H9 (cell line): Measurements from ENCODE around the gene DPP8. TPM values are rescaled to one million over a fixed set of nuclear protein-coding genes. Genes with fewer than 3 reads are reported as not detected.

Experiments used
- DNase-seq: peaks from one replicate; pipeline ENCODE4 v3.0.0-alpha.2; 2017
- H2AFZ ChIP-seq: one replicate; pipeline ENCODE4 v1.6.1; 2013; ENCODE audit warnings: mild to moderate bottlenecking, low read length, control low read depth, moderate library complexity
- H2AK5ac ChIP-seq: 2 replicates; pipeline ENCODE4 v1.6.1; 2013; ENCODE audit warnings: low read length, control low read depth, mixed read lengths; ENCODE audit not compliant: insufficient read length
- H2BK120ac ChIP-seq: one replicate; pipeline ENCODE4 v1.6.1; 2013; ENCODE audit warnings: low read depth, mild to moderate bottlenecking, low read length, control low read depth, inconsistent platforms; ENCODE audit not compliant: poor library complexity, severe bottlenecking
- H2BK12ac ChIP-seq: 2 replicates; pipeline ENCODE4 v1.6.1; 2013; ENCODE audit warnings: low read length, control low read depth, mixed read lengths, low read depth; ENCODE audit not compliant: insufficient read length
- H2BK15ac ChIP-seq: 2 replicates; pipeline ENCODE4 v1.6.1; 2013; ENCODE audit warnings: low read depth, low read length, control low read depth
- H2BK20ac ChIP-seq: one replicate; pipeline ENCODE4 v1.6.1; 2013; ENCODE audit warnings: low read depth, mild to moderate bottlenecking, low read length, control low read depth, inconsistent platforms; ENCODE audit not compliant: poor library complexity, severe bottlenecking
- H2BK5ac ChIP-seq: 2 replicates; pipeline ENCODE4 v1.6.1; 2013; ENCODE audit warnings: low read length, control low read depth, mixed read lengths; ENCODE audit not compliant: insufficient read length
- H3K14ac ChIP-seq: 2 replicates; pipeline ENCODE4 v1.6.1; 2013; ENCODE audit warnings: low read length, control low read depth; ENCODE audit not compliant: insufficient read depth
- H3K18ac ChIP-seq: 2 replicates; pipeline ENCODE4 v1.6.1; 2013; ENCODE audit warnings: low read depth, mild to moderate bottlenecking, mixed read lengths, low read length, control low read depth; ENCODE audit not compliant: insufficient read length
- H3K23ac ChIP-seq: 2 replicates; pipeline ENCODE4 v1.6.1; 2013; ENCODE audit warnings: low read length, control low read depth, mixed read lengths, low read depth; ENCODE audit not compliant: insufficient read length
- H3K23me2 ChIP-seq: 2 replicates; pipeline ENCODE4 v1.6.1; 2013; ENCODE audit warnings: low read depth, mild to moderate bottlenecking, mixed read lengths, low read length, control low read depth; ENCODE audit not compliant: insufficient read length, poor library complexity, severe bottlenecking
- H3K27ac ChIP-seq: 2 replicates; pipeline ENCODE4 v1.5.1; 2013; ENCODE audit warnings: low read length, control low read depth, mixed read lengths, low read depth; ENCODE audit not compliant: insufficient read length
- H3K27me3 ChIP-seq: 2 replicates; pipeline ENCODE4 v1.6.1; 2013; ENCODE audit warnings: low read length, control low read depth, inconsistent platforms; ENCODE audit not compliant: insufficient read depth
- H3K4ac ChIP-seq: 2 replicates; pipeline ENCODE4 v1.6.1; 2013; ENCODE audit warnings: low read depth, mild to moderate bottlenecking, control low read depth, inconsistent platforms, low read length, moderate library complexity
- H3K4me1 ChIP-seq: 2 replicates; pipeline ENCODE4 v1.6.1; 2013; ENCODE audit warnings: low read length, control low read depth, inconsistent platforms; ENCODE audit not compliant: insufficient read depth
- H3K4me2 ChIP-seq: 2 replicates; pipeline ENCODE4 v1.6.1; 2013; ENCODE audit warnings: low read length, control low read depth, mixed read lengths; ENCODE audit not compliant: insufficient read length, insufficient read depth
- H3K56ac ChIP-seq: 2 replicates; pipeline ENCODE4 v1.6.1; 2013; ENCODE audit warnings: low read depth, mild to moderate bottlenecking, mixed read lengths, low read length, control low read depth; ENCODE audit not compliant: insufficient read length
- H3K79me1 ChIP-seq: 2 replicates; pipeline ENCODE4 v1.6.1; 2013; ENCODE audit warnings: low read depth, mild to moderate bottlenecking, moderate library complexity, low read length, control low read depth, inconsistent platforms; ENCODE audit not compliant: insufficient read depth, poor library complexity, severe bottlenecking
- H3K79me2 ChIP-seq: 2 replicates; pipeline ENCODE4 v1.6.1; 2013; ENCODE audit warnings: low read length, control low read depth, inconsistent platforms; ENCODE audit not compliant: insufficient read depth
- H3K9ac ChIP-seq: 2 replicates; pipeline ENCODE4 v1.6.1; 2013; ENCODE audit warnings: low read length, control low read depth, mixed read lengths; ENCODE audit not compliant: insufficient read length; ENCODE audit errors: extremely low read depth
- H3K9me3 ChIP-seq: one replicate; pipeline ENCODE4 v1.6.1; 2013; ENCODE audit warnings: low read depth, low read length, inconsistent platforms; ENCODE audit not compliant: control insufficient read depth
- H3T11ph ChIP-seq: one replicate; pipeline ENCODE4 v1.6.1; 2013; ENCODE audit warnings: mild to moderate bottlenecking, low read length, control low read depth, inconsistent platforms
- H4K20me1 ChIP-seq: one replicate; pipeline ENCODE4 v1.6.1; 2013; ENCODE audit not compliant: control insufficient read depth, insufficient read length, insufficient read depth
- H4K5ac ChIP-seq: 2 replicates; pipeline ENCODE4 v1.6.1; 2013; ENCODE audit warnings: low read depth, mild to moderate bottlenecking, mixed read lengths, low read length, control low read depth; ENCODE audit not compliant: insufficient read length
- H4K8ac ChIP-seq: replicated peaks from 2 replicates; pipeline ENCODE4 v1.6.1; 2013; ENCODE audit warnings: low read length, control low read depth, mixed read lengths, low read depth; ENCODE audit not compliant: insufficient read length
- H4K91ac ChIP-seq: 2 replicates; pipeline ENCODE4 v1.6.1; 2013; ENCODE audit warnings: low read depth, mild to moderate bottlenecking, moderate library complexity, mixed read lengths, low read length, control low read depth; ENCODE audit not compliant: insufficient read length
- H3K27ac Mint-ChIP-seq, 3 experiments: 2 replicates in 2 of 3; 3 replicates in 1 of 3; pipeline ENCODE4 v1.8.0; 2020 to 2021; ENCODE audit warnings: mixed read lengths in 3 of 3, mild to moderate bottlenecking in 1 of 3, moderate library complexity in 1 of 3
- H3K27me3 Mint-ChIP-seq: 2 replicates; pipeline ENCODE4 v1.8.0; 2021; ENCODE audit warnings: low read depth, mild to moderate bottlenecking, moderate library complexity, mixed read lengths
- H3K36me3 Mint-ChIP-seq, 3 experiments: 2 replicates in 2 of 3; 3 replicates in 1 of 3; pipeline ENCODE4 v1.8.0; 2020 to 2021; ENCODE audit warnings: low read depth in 3 of 3, mixed read lengths in 3 of 3; ENCODE audit not compliant: insufficient read depth in 1 of 3
- H3K4me1 Mint-ChIP-seq, 2 experiments: 2 replicates each; pipeline ENCODE4 v1.8.0; 2020; ENCODE audit warnings: mixed read lengths in 2 of 2
- H3K4me3 Mint-ChIP-seq, 2 experiments: 2 replicates in 1 of 2; 3 replicates in 1 of 2; pipeline ENCODE4 v1.8.0; 2020 to 2021; ENCODE audit warnings: mild to moderate bottlenecking in 2 of 2, mixed read lengths in 2 of 2, moderate library complexity in 1 of 2
- H3K9me3 Mint-ChIP-seq, 2 experiments: 2 replicates in 1 of 2; 3 replicates in 1 of 2; pipeline ENCODE4 v1.8.0; 2020; ENCODE audit warnings: mild to moderate bottlenecking in 2 of 2, mixed read lengths in 2 of 2, moderate library complexity in 1 of 2
- CTCF ChIP-seq: fragments of 200-600 bp; sonication (generic); conservative IDR thresholded peaks from 3 replicates; pipeline ENCODE4 v1.8.0; 2021; ENCODE audit warnings: antibody characterized with exemption, mild to moderate bottlenecking
- WGBS: extraction: QIAGEN DNeasy Blood & Tissue Kit; methylation state at CpG from one replicate; pipeline ENCODE4 v1.1.7; 2013; ENCODE audit warnings: missing lambda C conversion rate, low lambda C conversion rate, mixed read lengths; ENCODE audit not compliant: insufficient read length; ENCODE audit errors: extremely low coverage; 5-methylcytosine and 5-hydroxymethylcytosine counted together
- total RNA-seq: library from RNA; stranded (reverse); gene quantifications from 2 replicates; pipeline ENCODE4 v1.2.1, GENCODE V29; 2021

The DPP8 gene
- total RNA-seq, 1 experiment from 2014 or later, result 26.6 TPM

- peak overlapping the region in 1 of 3 experiments; percentile 87; a peak in 2 of 7 replicates for H3K27ac Mint-ChIP-seq
- no peaks in the 10 kb centered on the region for H3K27me3 ChIP-seq
- peaks cover 8% of the 10 kb centered on the region; the same call in 1 of the 2 replicates for H3K4me1 ChIP-seq
- no peaks in the 10 kb centered on the region for H3K9me3 ChIP-seq
- H2BK12ac ChIP-seq, result no peak overlapping the region
- DNase-seq, result no peak
- no peak overlapping the region for H4K5ac ChIP-seq
- H4K91ac ChIP-seq, result no peak overlapping the region
- no peak overlapping the region for H2BK5ac ChIP-seq
- H3K9ac ChIP-seq, result no peak overlapping the region
- H3T11ph ChIP-seq, result no peak overlapping the region
- no peak overlapping the region for H2BK15ac ChIP-seq
- peaks cover 3% of the 10 kb centered on the region for H3K27me3 Mint-ChIP-seq
- H2BK20ac ChIP-seq, result no peak overlapping the region
- H3K4me1 Mint-ChIP-seq, result peaks cover 45 to 56% of the 10 kb centered on the region in 2 experiments
- peaks cover 7 to 21% (median 8%) of the 10 kb centered on the region in 3 experiments; a peak in 6 of 7 replicates for H3K36me3 Mint-ChIP-seq
- H3K79me2 ChIP-seq, result no peaks in the 10 kb centered on the region
- WGBS, result no CpG with 5 or more reads among the region's 7 CpGs
- H3K9me3 Mint-ChIP-seq, result no peaks in the 10 kb centered on the region; a peak in 2 of 5 replicates
- no peak overlapping the region for H3K23ac ChIP-seq
- H3K18ac ChIP-seq, result no peak overlapping the region
- H3K79me1 ChIP-seq, result no peaks in the 10 kb centered on the region
- no peaks in the 10 kb centered on the region for H3K23me2 ChIP-seq
- no peaks in the 10 kb centered on the region for H4K20me1 ChIP-seq
- H2BK120ac ChIP-seq, result no peak overlapping the region
- no peak overlapping the region for H2AK5ac ChIP-seq
- no peak overlapping the region for H2AFZ ChIP-seq
- no peak for TF ChIP-seq CTCF
- no peak overlapping the region for H3K4me2 ChIP-seq
- H3K27ac ChIP-seq, result no peak overlapping the region
- no peak overlapping the region for H4K8ac ChIP-seq
- no peak overlapping the region for H3K4me3 Mint-ChIP-seq
- H3K4ac ChIP-seq, result no peak overlapping the region
- no peak overlapping the region for H3K56ac ChIP-seq
- no peak overlapping the region for H3K14ac ChIP-seq
Measured at GRCh38 chr15:65408324-65409035, 109.0 kb downstream of the DPP8 start.
